ENCODE measurements around the gene TNF.

Gene TNF

DNA sequence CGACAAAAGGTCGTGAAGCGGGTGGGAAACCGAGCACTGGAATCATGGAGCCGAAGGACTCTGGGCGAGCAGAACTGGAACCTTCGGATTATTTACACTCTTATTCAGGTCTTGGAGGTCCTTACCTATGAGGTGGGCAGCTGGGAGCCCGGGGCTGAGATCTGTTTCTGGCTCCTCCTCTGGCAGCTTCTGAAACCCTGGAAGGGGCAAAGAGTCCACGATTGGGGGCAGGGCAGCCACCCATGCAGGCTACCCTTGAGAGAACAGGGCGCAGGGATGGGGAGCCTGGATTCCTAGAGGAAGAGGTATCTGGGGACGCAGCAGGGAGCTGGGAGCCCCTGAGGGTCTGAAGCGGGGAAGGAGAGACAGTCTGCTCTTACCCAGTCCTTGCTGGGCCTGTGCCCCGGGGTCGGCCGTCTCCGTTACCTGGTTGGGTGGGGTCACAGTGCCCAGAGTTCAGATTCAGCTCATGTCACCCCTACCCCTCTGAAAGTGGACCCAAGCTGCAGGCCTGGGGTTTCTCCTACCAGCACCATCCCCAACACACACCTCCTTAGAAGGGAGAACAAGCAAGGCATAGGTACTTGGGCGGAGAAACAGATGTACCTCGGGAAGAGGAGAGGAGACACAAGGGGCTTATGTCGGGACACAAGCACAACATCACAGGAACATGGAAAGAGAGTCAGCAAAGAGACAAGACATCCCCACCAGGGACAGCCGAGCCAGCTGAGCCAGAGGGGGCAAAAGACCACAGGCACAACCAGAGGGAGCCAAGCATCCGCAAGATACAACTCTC, 6.3 kb downstream of the TNF start:
- TF ChIP-seq, protein P1, sequence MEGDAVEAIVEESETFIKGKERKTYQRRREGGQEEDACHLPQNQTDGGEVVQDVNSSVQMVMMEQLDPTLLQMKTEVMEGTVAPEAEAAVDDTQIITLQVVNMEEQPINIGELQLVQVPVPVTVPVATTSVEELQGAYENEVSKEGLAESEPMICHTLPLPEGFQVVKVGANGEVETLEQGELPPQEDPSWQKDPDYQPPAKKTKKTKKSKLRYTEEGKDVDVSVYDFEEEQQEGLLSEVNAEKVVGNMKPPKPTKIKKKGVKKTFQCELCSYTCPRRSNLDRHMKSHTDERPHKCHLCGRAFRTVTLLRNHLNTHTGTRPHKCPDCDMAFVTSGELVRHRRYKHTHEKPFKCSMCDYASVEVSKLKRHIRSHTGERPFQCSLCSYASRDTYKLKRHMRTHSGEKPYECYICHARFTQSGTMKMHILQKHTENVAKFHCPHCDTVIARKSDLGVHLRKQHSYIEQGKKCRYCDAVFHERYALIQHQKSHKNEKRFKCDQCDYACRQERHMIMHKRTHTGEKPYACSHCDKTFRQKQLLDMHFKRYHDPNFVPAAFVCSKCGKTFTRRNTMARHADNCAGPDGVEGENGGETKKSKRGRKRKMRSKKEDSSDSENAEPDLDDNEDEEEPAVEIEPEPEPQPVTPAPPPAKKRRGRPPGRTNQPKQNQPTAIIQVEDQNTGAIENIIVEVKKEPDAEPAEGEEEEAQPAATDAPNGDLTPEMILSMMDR (IDR thresholded peaks at IDR 0.05; ENCODE audit: control extremely low read depth, extremely low read depth, low read depth, missing control alignments), result no peak
- CTCF ChIA-PET, result interaction anchor here (2.4 to 54.8 kb wide), 4 partner anchors 11 to 74 kb away, joined by 6 to 2725 read pairs (median 1370); partner anchors contain the start of genes AIF1, APOM, ATP6V1G2 and DDX39B
- no peak for DNase-seq (ENCODE audit: extremely low spot score)
- POLR2A ChIA-PET, result interaction anchor here (0.9 to 2.2 kb wide), 5 partner anchors 11 to 83 kb away, joined by 3 to 8 read pairs (median 3); partner anchors contain the start of genes MICB and NCR3

DNA sequence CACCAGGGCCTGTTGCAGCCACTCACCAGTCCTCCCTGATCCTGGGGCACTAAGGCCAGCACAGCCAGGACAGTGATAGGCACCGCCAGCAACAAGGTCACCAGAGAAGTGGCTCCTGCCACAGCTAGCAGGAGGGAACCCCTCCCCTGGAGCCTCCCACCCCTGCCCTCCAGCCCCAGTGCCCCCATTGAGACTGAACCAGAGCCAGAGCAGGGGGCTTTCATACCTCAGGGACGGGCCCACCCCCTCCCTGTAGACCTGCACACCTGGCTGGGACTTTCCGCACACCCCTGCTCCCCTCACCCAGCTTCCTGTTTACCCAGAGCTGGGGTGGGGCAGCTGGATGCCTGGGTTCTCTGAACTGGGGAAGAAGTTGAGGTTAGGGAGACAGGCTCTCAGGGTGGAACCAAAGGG, 6.9 kb downstream of the TNF start, which contains the start of gene LTB:
Gene LTB (minus strand): TSS at position 195 of the 414 bp plus-strand sequence. CDS start 7 bp downstream, at position 188.
- CTCF ChIA-PET, result interaction anchor here (0.8 to 54.8 kb wide), 4 partner anchors 10 to 213 kb away, joined by 3 to 2725 read pairs (median 1370); partner anchors contain the start of genes AIF1, ATP6V1G2, DDX39B and LST1
- POLR2A ChIA-PET, result interaction anchor here (0.5 to 1.9 kb wide), 3 partner anchors 11 to 84 kb away, joined by 3 to 8 read pairs (median 5); partner anchors contain the start of genes MICB and NCR3
- TF ChIP-seq, protein P1 (IDR thresholded peaks at IDR 0.05; ENCODE audit: control extremely low read depth, extremely low read depth, low read depth, missing control alignments), result no peak
- no peak for DNase-seq (ENCODE audit: extremely low spot score)

DNA sequence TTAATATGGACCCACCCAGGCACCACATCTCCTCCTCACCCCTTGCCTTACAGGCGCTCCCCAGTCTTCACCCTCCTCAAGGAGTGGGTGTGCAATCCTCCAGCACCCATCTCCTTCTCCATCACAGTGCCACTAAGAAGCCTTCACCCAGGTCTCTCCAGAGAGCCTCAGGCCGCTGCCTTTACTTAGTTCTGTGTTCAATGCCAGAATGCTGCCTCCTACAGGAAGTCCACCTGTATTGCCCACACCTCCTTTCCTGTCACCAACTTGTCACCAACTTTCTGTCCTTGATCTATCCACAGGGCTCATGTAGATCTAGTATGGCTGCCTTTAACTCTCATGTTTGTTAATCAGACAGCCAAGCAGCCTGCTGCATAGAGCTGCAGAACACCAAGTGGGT, 10.1 kb downstream of the TNF start:
- TF ChIP-seq, protein P1 (IDR thresholded peaks at IDR 0.05; ENCODE audit: control extremely low read depth, extremely low read depth, low read depth, missing control alignments), result peak; percentile 47

DNA sequence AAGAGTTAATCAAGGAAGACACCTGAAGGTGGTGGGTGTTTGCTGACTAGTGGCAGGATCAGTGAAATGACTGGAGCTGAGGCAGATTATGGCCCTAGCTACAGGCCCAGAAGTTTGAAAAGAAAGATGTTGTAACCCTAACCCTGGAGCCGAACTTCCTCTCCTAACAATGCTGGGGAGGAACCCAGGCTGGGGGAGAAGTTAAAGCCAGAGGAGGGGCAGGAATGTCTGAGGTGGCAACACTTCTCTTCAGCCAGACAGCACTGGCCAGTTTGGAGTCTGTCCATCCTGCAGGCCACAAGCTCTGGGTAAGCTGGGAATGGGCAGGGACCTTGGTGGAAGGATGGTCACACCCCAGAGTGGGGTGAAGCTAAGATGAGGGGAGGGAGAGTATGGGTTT, 10.6 kb downstream of the TNF start, which contains the start of gene LST1:
Gene LST1 (plus strand): TSS at position 270 of the 400 bp plus-strand sequence. CDS start 1,023 bp downstream, outside the sequence.
- no peak for DNase-seq (ENCODE audit: extremely low spot score)
- TF ChIP-seq, protein P1 (IDR thresholded peaks at IDR 0.05; ENCODE audit: control extremely low read depth, extremely low read depth, low read depth, missing control alignments), result no peak
- CTCF ChIA-PET, result interaction anchor here (1.0 to 54.8 kb wide), 5 partner anchors 6 to 93 kb away, joined by 3 to 2725 read pairs (median 10); partner anchors contain the start of genes ATP6V1G2, DDX39B, LST1 and LTA
- POLR2A ChIA-PET, result interaction anchor here (0.6 to 3.0 kb wide), 5 partner anchors 10 to 58 kb away, joined by 3 to 41 read pairs (median 3); partner anchors contain the start of genes DDX39B, NFKBIL1 and TNF

More for the DNA sequence above, 10.1 kb downstream of the TNF start:
- POLR2A ChIA-PET, result interaction anchor here (0.6 to 3.0 kb wide), 5 partner anchors 9 to 61 kb away, joined by 3 to 41 read pairs (median 3); partner anchors contain the start of genes DDX39B, NFKBIL1 and TNF
- CTCF ChIA-PET, result interaction anchor here (1.0 to 54.8 kb wide), 5 partner anchors 7 to 92 kb away, joined by 3 to 2725 read pairs (median 10); partner anchors contain the start of genes ATP6V1G2, DDX39B, LST1 and LTA
- no peak for DNase-seq (ENCODE audit: extremely low spot score)

DNA sequence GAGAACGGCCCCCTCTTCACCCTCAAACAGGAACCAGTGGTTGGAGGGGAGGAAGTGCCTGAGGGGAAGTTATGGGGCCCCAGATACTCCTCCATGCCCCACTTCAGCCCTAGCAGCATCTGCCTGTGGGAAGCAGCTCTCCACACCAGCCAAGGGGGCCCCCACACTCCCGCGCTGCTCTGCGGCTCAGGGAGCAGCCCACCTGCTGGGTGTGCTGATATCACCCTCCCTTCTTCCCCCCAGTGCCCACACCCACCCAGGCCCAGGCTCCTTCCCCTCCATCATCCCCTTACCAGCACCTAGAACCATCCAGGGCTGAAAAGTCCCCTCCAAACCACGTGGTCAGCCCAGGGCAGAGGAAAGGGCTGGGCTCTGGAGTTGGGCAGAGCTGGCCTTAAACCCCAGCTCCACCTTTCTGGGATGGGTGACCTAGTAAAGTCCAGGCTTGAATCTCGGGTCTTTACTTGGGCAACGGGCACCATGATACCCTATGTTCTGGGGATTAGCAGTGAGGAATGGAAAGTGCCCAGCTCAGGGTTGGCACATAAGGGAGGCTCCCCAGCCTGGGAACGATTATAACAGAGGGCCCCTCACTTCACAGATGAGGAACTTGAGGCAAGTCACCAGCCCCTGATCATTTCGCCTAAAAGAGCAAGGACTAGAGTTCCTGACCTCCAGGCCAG, 11.4 kb downstream of the TNF start:
- ChIA-PET POLR2A (interaction anchor here (0.8 to 3.0 kb wide), 3 partner anchors 11 to 45 kb away, joined by 3 to 41 read pairs (median 3); partner anchors contain the start of genes DDX39B and TNF), CTCF (interaction anchor here (1.6 to 54.8 kb wide), 4 partner anchors 5 to 93 kb away, joined by 3 to 2725 read pairs (median 1368); partner anchors contain the start of genes ATP6V1G2, DDX39B, LST1 and LTA)
- no peak for DNase-seq (ENCODE audit: extremely low spot score)
- TF ChIP-seq, protein P1 (IDR thresholded peaks at IDR 0.05; ENCODE audit: control extremely low read depth, extremely low read depth, low read depth, missing control alignments), result no peak

All from GM10248 (cell line).